ENCODE measurements around the gene PHETA1.

PHETA1 gene

GRCh38 chr12:111355201-111355925 is 13.5 kb downstream of the PHETA1 start:
- no peak for TF ChIP-seq CTCF (IDR thresholded peaks at IDR 0.05; ENCODE audit: low read depth, low read length, missing control alignments)
- Histone ChIP-seq H3K36me3 (replicated peaks) (no peaks in the 10 kb centered on the region), H3K4me3 (ENCODE audit: low read depth, low read length) (no peak overlapping the region), H3K27ac (no peak overlapping the region), H3K27me3 (replicated peaks) (no peaks in the 10 kb centered on the region)
- in situ Hi-C loops (cut with HindIII; ENCODE audit: low pct_ligation_motif_present, low sequenced_read_pairs) = no loop called here
- no peak for DNase-seq

- H3K27me3 ChIP-seq (replicated peaks) = no peaks in the 10 kb centered on the region
- DNase-seq = no peak
- H3K27ac ChIP-seq = no peak overlapping the region
- no peak overlapping the region for H3K4me3 ChIP-seq (ENCODE audit: low read depth, low read length)
- TF ChIP-seq CTCF (IDR thresholded peaks at IDR 0.05; ENCODE audit: low read depth, low read length, missing control alignments) = no peak
- in situ Hi-C loops (cut with HindIII; ENCODE audit: low pct_ligation_motif_present, low sequenced_read_pairs) = no loop called here
- H3K36me3 ChIP-seq (replicated peaks) = no peaks in the 10 kb centered on the region
Observed at GRCh38 chr12:111354511-111354910, 14.4 kb downstream of the PHETA1 start.

- no peak for DNase-seq
- no peak overlapping the region for H3K27ac ChIP-seq
- no peak for TF ChIP-seq CTCF (IDR thresholded peaks at IDR 0.05; ENCODE audit: low read depth, low read length, missing control alignments)
- in situ Hi-C loops (cut with HindIII; ENCODE audit: low pct_ligation_motif_present, low sequenced_read_pairs) = no loop called here
- H3K36me3 ChIP-seq (replicated peaks) = no peaks in the 10 kb centered on the region
- no peaks in the 10 kb centered on the region for H3K27me3 ChIP-seq (replicated peaks)
- no peak overlapping the region for H3K4me3 ChIP-seq (ENCODE audit: low read depth, low read length)
Observed at GRCh38 chr12:111353603-111354295, 15.1 kb downstream of the PHETA1 start.

GRCh38 chr12:111353026-111353425 is 15.9 kb downstream of the PHETA1 start:
- TF ChIP-seq CTCF (IDR thresholded peaks at IDR 0.05; ENCODE audit: low read depth, low read length, missing control alignments) = no peak

GRCh38 chr12:111352296-111352993 is 16.4 kb downstream of the PHETA1 start:
- TF ChIP-seq CTCF (IDR thresholded peaks at IDR 0.05; ENCODE audit: low read depth, low read length, missing control alignments) = no peak

More at GRCh38 chr12:111353026-111353425, 15.9 kb downstream of the PHETA1 start:
- DNase-seq = no peak
- Histone ChIP-seq H3K27ac (no peak overlapping the region), H3K4me3 (ENCODE audit: low read depth, low read length) (no peak overlapping the region), H3K36me3 (replicated peaks) (no peaks in the 10 kb centered on the region), H3K27me3 (replicated peaks) (no peaks in the 10 kb centered on the region)
- in situ Hi-C loops (cut with HindIII; ENCODE audit: low pct_ligation_motif_present, low sequenced_read_pairs) = no loop called here

More at GRCh38 chr12:111352296-111352993, 16.4 kb downstream of the PHETA1 start:
- H3K36me3 ChIP-seq (replicated peaks) = no peaks in the 10 kb centered on the region
- H3K4me3 ChIP-seq (ENCODE audit: low read depth, low read length) = no peak overlapping the region
- H3K27me3 ChIP-seq (replicated peaks) = no peaks in the 10 kb centered on the region
- in situ Hi-C loops (cut with HindIII; ENCODE audit: low pct_ligation_motif_present, low sequenced_read_pairs) = no loop called here
- H3K27ac ChIP-seq = no peak overlapping the region
- no peak for DNase-seq
